GM12878 (cell line): ENCODE data around the gene ZNF106. TPM values are rescaled to one million over a fixed set of nuclear protein-coding genes. Genes with fewer than 3 reads are reported as not detected.

Experiments used
- ATAC-seq: fragments of 200-7000 bp; cut with Tn5 transposase; 3 replicates; pipeline ENCODE4 v1.9.1; 2020; ENCODE audit warnings: mild to moderate bottlenecking, moderate library complexity
- BruUV-seq: library from RNA; stranded (reverse); fragments of 400-500 nt; replicated peaks from 2 replicates; lab custom pipeline; 2021; lab: Mats Ljungman, UMichigan
- CTCF ChIA-PET: fragments of 300-600 bp; sonication (Branson Sonifier 250); formaldehyde crosslinking; extraction: SDS; loops from one replicate; lab custom pipeline; 2021; ENCODE audit warnings: inconsistent platforms; lab: Yijun Ruan, JAX
- POLR2A ChIA-PET: fragments of 350-600 bp; formaldehyde crosslinking; extraction: SDS; loops from one replicate; lab custom pipeline; 2021; ENCODE audit warnings: inconsistent platforms; lab: Charles Lee
- RAD21 ChIA-PET: fragments of 300-600 bp; sonication (Branson Sonifier 250); formaldehyde crosslinking; loops from one replicate; lab custom pipeline; 2023; ENCODE audit warnings: antibody characterized with exemption; ENCODE audit not compliant: unreplicated experiment; lab: Charles Lee
- SMC1A ChIA-PET: fragments of 300-600 bp; sonication (Branson Sonifier 250); formaldehyde crosslinking; loops from one replicate; lab custom pipeline; 2023; ENCODE audit not compliant: unreplicated experiment, uncharacterized antibody; lab: Charles Lee
- DNase-seq: peaks from one replicate; pipeline ENCODE4 v3.0.0-alpha.2; 2011; ENCODE audit warnings: low read depth, low spot score
- FAIRE-seq: peaks from 3 replicates; lab custom pipeline; 2011; peaks lifted over from hg19 to GRCh38; lab: Jason Lieb, UNC
- H2AFZ ChIP-seq: 2 replicates; pipeline ENCODE4 v1.6.0; 2011; ENCODE audit warnings: low read depth, low read length, control low read depth; ENCODE audit not compliant: control insufficient read depth
- H3K27ac ChIP-seq: 2 replicates; pipeline ENCODE4 v1.5.1; 2011; ENCODE audit warnings: control low read depth; ENCODE audit not compliant: control insufficient read depth, insufficient read depth
- H3K27me3 ChIP-seq, 2 experiments: replicated peaks in 1 of 2; 2 replicates each; pipeline versions ENCODE4 v1.6.0 to v1.6.1; 2011; ENCODE audit warnings: low read length in 1 of 2; ENCODE audit not compliant: control insufficient read depth in 2 of 2, insufficient read depth in 2 of 2
- H3K36me3 ChIP-seq, 2 experiments: 2 replicates each; pipeline ENCODE4 v1.5.1; 2011; ENCODE audit warnings: low read length in 1 of 2; ENCODE audit not compliant: control insufficient read depth in 2 of 2, insufficient read depth in 2 of 2
- H3K4me1 ChIP-seq: 2 replicates; pipeline ENCODE4 v1.6.1; 2011; ENCODE audit warnings: mild to moderate bottlenecking, low read length, moderate library complexity, mixed read lengths; ENCODE audit not compliant: control insufficient read depth, insufficient read depth
- H3K4me2 ChIP-seq: 2 replicates; pipeline ENCODE4 v1.6.0; 2011; ENCODE audit warnings: control low read depth; ENCODE audit not compliant: control insufficient read depth, insufficient read depth
- H3K4me3 ChIP-seq: fragments of 200-600 bp; sonication (generic); 2 replicates; pipeline ENCODE4 v1.5.1; 2016
- H3K79me2 ChIP-seq: 2 replicates; pipeline ENCODE4 v1.6.0; 2011; ENCODE audit warnings: low read length; ENCODE audit not compliant: control insufficient read depth, insufficient read depth
- H3K9ac ChIP-seq: 2 replicates; pipeline ENCODE4 v1.8.0; 2011; ENCODE audit warnings: low read length, control low read depth, mixed read lengths; ENCODE audit not compliant: control insufficient read depth, insufficient read depth
- H3K9me3 ChIP-seq: replicated peaks from 3 replicates; pipeline ENCODE4 v1.5.1; 2011; ENCODE audit warnings: mild to moderate bottlenecking, low read length; ENCODE audit not compliant: control insufficient read depth, insufficient read depth
- H4K20me1 ChIP-seq: 2 replicates; pipeline ENCODE4 v1.6.0; 2011; ENCODE audit not compliant: control insufficient read depth, insufficient read depth
- CBX3 ChIP-seq: fragments of 200-600 bp; sonication (generic); IDR thresholded peaks from 2 replicates; pipeline ENCODE4 v1.6.1; 2016; ENCODE audit warnings: low read depth, borderline replicate concordance
- MTA2 ChIP-seq: fragments of 450-650 bp; IDR thresholded peaks from 2 replicates; pipeline ENCODE4 v1.6.1; 2016; ENCODE audit warnings: low read depth, mild to moderate bottlenecking, moderate library complexity
- NBN ChIP-seq: fragments of 450-650 bp; IDR thresholded peaks from 2 replicates; pipeline ENCODE4 v1.6.1; 2016
- PAX8 ChIP-seq: fragments of 450-650 bp; IDR thresholded peaks from 2 replicates; pipeline ENCODE4 v1.6.1; 2017; ENCODE audit warnings: mild to moderate bottlenecking, moderate library complexity
- USF1 ChIP-seq: IDR thresholded peaks from 2 replicates; pipeline ENCODE4 v1.6.1; 2011; ENCODE audit warnings: borderline replicate concordance, low read depth, mild to moderate bottlenecking, moderate library complexity, mixed read lengths, low read length; ENCODE audit not compliant: insufficient read depth; ENCODE audit errors: extremely low read length
- WGBS: methylation state at CpG from one replicate; pipeline ENCODE4 v1.1.6; 2016; ENCODE audit warnings: low lambda C conversion rate; ENCODE audit not compliant: insufficient replicate concordance, insufficient coverage; ENCODE audit errors: missing lambda C conversion rate; 5-methylcytosine and 5-hydroxymethylcytosine counted together
- in situ Hi-C: fragments of 300-500 bp; cut with MboI; formaldehyde crosslinking; loops from 9 replicates; pipeline ENCODE4 v1.14.3; 2018; ENCODE audit warnings: mixed read lengths
- intact Hi-C: fragments of 100-400 bp; cut with micrococcal nuclease; formaldehyde crosslinking; loops from one replicate; pipeline ENCODE4 v1.14.2; 2022; ENCODE audit not compliant: unreplicated experiment
- polyA plus RNA-seq, 11 experiments: library from polyadenylated mRNA; depleted of rRNA in 4 of 11; unstranded in 6 of 11; stranded (reverse) in 5 of 11; fragments of >200 nt; fragmentation: Nextera tagmentation in 4 of 11; fragmentation: Illumina TruSeq in 1 of 11; extraction: Ambion mirVana in 4 of 11; extraction: Trizol in 1 of 11; gene quantifications; 1 replicate in 1 of 11; 2 replicates in 10 of 11; pipeline versions ENCODE4 v1.2.1 to v1.2.3, GENCODE V29; 2011 to 2016; ENCODE audit warnings: inconsistent platforms in 2 of 11, missing spikeins in 2 of 11, low read depth in 1 of 11
- total RNA-seq, 4 experiments: library from RNA; depleted of rRNA in 3 of 4; stranded (reverse); fragments of >200 nt in 3 of 4; fragmentation: Illumina TruSeq in 1 of 4; extraction: Trizol in 1 of 4; gene quantifications; 2 replicates each; pipeline versions ENCODE4 v1.2.1 to v1.2.3, GENCODE V29; 2013 to 2021

Gene ZNF106
- total and polyA plus RNA-seq, 10 of the 15 experiments (the other 5 are each of a cell fraction or from before 2014, with no cell fraction given): 10.7 to 45.3 (median 32.5) TPM

GRCh38 chr15:42401544-42402454 lies 89.1 kb downstream of the ZNF106 start (continued):
- TF ChIP-seq NBN: no peak

- no peaks in the 10 kb centered on the region for H4K20me1 ChIP-seq
- H3K27ac ChIP-seq: no peak overlapping the region
- SMC1A ChIA-PET: no interaction called here
- H3K4me1 ChIP-seq: no peaks in the 10 kb centered on the region
- 40% methylated on average over 1 of the region's 1 CpG for WGBS
- no peak overlapping the region for H2AFZ ChIP-seq
- no peak for DNase-seq
- no peak overlapping the region for H3K9ac ChIP-seq
- in situ Hi-C loops (no loop called here), intact Hi-C loops (no loop called here)
- POLR2A ChIA-PET: no interaction called here
- H3K36me3 ChIP-seq: no peaks in the 10 kb centered on the region
- no peak for FAIRE-seq
- no peak overlapping the region for H3K4me2 ChIP-seq
- H3K79me2 ChIP-seq: no peaks in the 10 kb centered on the region
- CTCF ChIA-PET: interaction anchor here (1.2 kb wide), 1 partner anchor 10 kb away, joined by 4 read pairs; no protein-coding TSS in a partner anchor
- H3K4me3 ChIP-seq: no peak overlapping the region
- ATAC-seq: no peak
- TF ChIP-seq USF1 (no peak), PAX8 (no peak), CBX3 (no peak), MTA2 (no peak)
- no peaks in the 10 kb centered on the region for H3K27me3 ChIP-seq
- no peaks in the 10 kb centered on the region for H3K9me3 ChIP-seq
- BruUV-seq: no TSS peak
- RAD21 ChIA-PET: no interaction called here
Measured at GRCh38 chr15:42395838-42396237, 95.1 kb downstream of the ZNF106 start.
